NOMO-1 (cell line): Measurements from ENCODE around the gene TAMM41.
"Not testable (repeated sequence)": the region's sequence is repeated elsewhere in the genome, so short reads cannot be mapped to it uniquely, and the experiment has no call there.

Source experiments
- DNase-seq, 2 experiments: peaks; one replicate each; lab custom pipeline; 2025; ENCODE audit not compliant: unreplicated experiment in 2 of 2; lab: John Stamatoyannopoulos, UW

TAMM41 gene

GRCh38 chr3:11846281-11847266 is at the start of gene TAMM41:
Gene TAMM41 (minus strand): TSS chr3:11846885. CDS start chr3:11846636, 249 bp downstream.
- peak; percentile 89 to 92 for DNase-seq

- DNase-seq: no peak
Observed at GRCh38 chr3:11878837-11879236, 32.2 kb upstream of the TAMM41 start.

- not testable (repeated sequence) for DNase-seq
Observed at GRCh38 chr3:11874707-11875106, 28.0 kb upstream of the TAMM41 start.

GRCh38 chr3:11863739-11864138 is 17.1 kb upstream of the TAMM41 start:
- DNase-seq: peak in 1 of 2 experiments; percentile 14

- DNase-seq: not testable (repeated sequence)
Observed at GRCh38 chr3:11862584-11862983, 15.9 kb upstream of the TAMM41 start.

GRCh38 chr3:11862145-11862544 is 15.5 kb upstream of the TAMM41 start:
- DNase-seq: not testable (repeated sequence)

- DNase-seq: not testable (repeated sequence)
Observed at GRCh38 chr3:11860213-11860612, 13.5 kb upstream of the TAMM41 start.

GRCh38 chr3:11853450-11853849 is 6.8 kb upstream of the TAMM41 start:
- no peak for DNase-seq

- no peak for DNase-seq
Observed at GRCh38 chr3:11850003-11850402, 3.3 kb upstream of the TAMM41 start.

- no peak for DNase-seq
Observed at GRCh38 chr3:11847607-11848006, 922 bp upstream of the TAMM41 start.

- DNase-seq: peak in 1 of 2 experiments; percentile 17
Observed at GRCh38 chr3:11845651-11846050, 1.0 kb downstream of the TAMM41 start.

- DNase-seq: no peak
Observed at GRCh38 chr3:11844891-11845290, 1.8 kb downstream of the TAMM41 start.

- no peak for DNase-seq
Observed at GRCh38 chr3:11835028-11835639, 11.6 kb downstream of the TAMM41 start.

GRCh38 chr3:11832981-11833905 is 13.4 kb downstream of the TAMM41 start:
- no peak for DNase-seq

- no peak for DNase-seq
Observed at GRCh38 chr3:11829416-11829815, 17.3 kb downstream of the TAMM41 start.

GRCh38 chr3:11826628-11827265 is 19.9 kb downstream of the TAMM41 start:
- no peak for DNase-seq

- no peak for DNase-seq
Observed at GRCh38 chr3:11825301-11825700, 21.4 kb downstream of the TAMM41 start.

- no peak for DNase-seq
Observed at GRCh38 chr3:11820531-11821041, 26.1 kb downstream of the TAMM41 start.

GRCh38 chr3:11819146-11819689 is 27.5 kb downstream of the TAMM41 start:
- DNase-seq: no peak

GRCh38 chr3:11818033-11818432 is 28.7 kb downstream of the TAMM41 start:
- no peak for DNase-seq
